ENCODE data around the gene HELZ2.

The HELZ2 gene

GRCh38 chr20:63570281-63571086, 3.6 kb downstream of the HELZ2 start:
- no peak for DNase-seq (ENCODE audit: low read depth)
- TF ChIP-seq, protein P1, sequence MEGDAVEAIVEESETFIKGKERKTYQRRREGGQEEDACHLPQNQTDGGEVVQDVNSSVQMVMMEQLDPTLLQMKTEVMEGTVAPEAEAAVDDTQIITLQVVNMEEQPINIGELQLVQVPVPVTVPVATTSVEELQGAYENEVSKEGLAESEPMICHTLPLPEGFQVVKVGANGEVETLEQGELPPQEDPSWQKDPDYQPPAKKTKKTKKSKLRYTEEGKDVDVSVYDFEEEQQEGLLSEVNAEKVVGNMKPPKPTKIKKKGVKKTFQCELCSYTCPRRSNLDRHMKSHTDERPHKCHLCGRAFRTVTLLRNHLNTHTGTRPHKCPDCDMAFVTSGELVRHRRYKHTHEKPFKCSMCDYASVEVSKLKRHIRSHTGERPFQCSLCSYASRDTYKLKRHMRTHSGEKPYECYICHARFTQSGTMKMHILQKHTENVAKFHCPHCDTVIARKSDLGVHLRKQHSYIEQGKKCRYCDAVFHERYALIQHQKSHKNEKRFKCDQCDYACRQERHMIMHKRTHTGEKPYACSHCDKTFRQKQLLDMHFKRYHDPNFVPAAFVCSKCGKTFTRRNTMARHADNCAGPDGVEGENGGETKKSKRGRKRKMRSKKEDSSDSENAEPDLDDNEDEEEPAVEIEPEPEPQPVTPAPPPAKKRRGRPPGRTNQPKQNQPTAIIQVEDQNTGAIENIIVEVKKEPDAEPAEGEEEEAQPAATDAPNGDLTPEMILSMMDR (IDR thresholded peaks at IDR 0.05; ENCODE audit: control insufficient read depth, extremely low read depth, insufficient read depth): no peak
- no peak overlapping the region for H3K4me3 ChIP-seq (ENCODE audit: low read depth, low read length)

GRCh38 chr20:63568986-63569949, 4.8 kb downstream of the HELZ2 start:
- no peak for DNase-seq (ENCODE audit: low read depth)
- TF ChIP-seq, protein P1 (IDR thresholded peaks at IDR 0.05; ENCODE audit: control insufficient read depth, extremely low read depth, insufficient read depth): no peak
- H3K4me3 ChIP-seq (ENCODE audit: low read depth, low read length): no peak overlapping the region

- TF ChIP-seq, protein P1 (IDR thresholded peaks at IDR 0.05; ENCODE audit: control insufficient read depth, extremely low read depth, insufficient read depth): no peak
- H3K4me3 ChIP-seq (ENCODE audit: low read depth, low read length): no peak overlapping the region
Observed at GRCh38 chr20:63568170-63568981, 5.7 kb downstream of the HELZ2 start.

GRCh38 chr20:63567386-63568169, 6.5 kb downstream of the HELZ2 start:
- TF ChIP-seq, protein P1 (IDR thresholded peaks at IDR 0.05; ENCODE audit: control insufficient read depth, extremely low read depth, insufficient read depth): no peak
- H3K4me3 ChIP-seq (ENCODE audit: low read depth, low read length): no peak overlapping the region
- DNase-seq (ENCODE audit: low read depth): no peak

More at GRCh38 chr20:63568170-63568981, 5.7 kb downstream of the HELZ2 start:
- DNase-seq (ENCODE audit: low read depth): no peak

- TF ChIP-seq, protein P1 (IDR thresholded peaks at IDR 0.05; ENCODE audit: control insufficient read depth, extremely low read depth, insufficient read depth): no peak
- no peak for DNase-seq (ENCODE audit: low read depth)
- H3K4me3 ChIP-seq (ENCODE audit: low read depth, low read length): no peak overlapping the region
Observed at GRCh38 chr20:63567136-63567385, 7.0 kb downstream of the HELZ2 start.
